GM18505 (cell line): ENCODE measurements around the gene TEX29.

Source experiments
- ATAC-seq: cut with Tn5 transposase; IDR thresholded peaks from one replicate; pipeline ENCODE4 v1.9.1; 2021; ENCODE audit not compliant: unreplicated experiment
- POLR2A ChIP-seq: IDR thresholded peaks from 4 replicates; pipeline ENCODE4 v1.6.1; 2011; ENCODE audit warnings: borderline replicate concordance; ENCODE audit not compliant: insufficient read depth, insufficient read length; ENCODE audit errors: extremely low read depth

TEX29 gene

DNA sequence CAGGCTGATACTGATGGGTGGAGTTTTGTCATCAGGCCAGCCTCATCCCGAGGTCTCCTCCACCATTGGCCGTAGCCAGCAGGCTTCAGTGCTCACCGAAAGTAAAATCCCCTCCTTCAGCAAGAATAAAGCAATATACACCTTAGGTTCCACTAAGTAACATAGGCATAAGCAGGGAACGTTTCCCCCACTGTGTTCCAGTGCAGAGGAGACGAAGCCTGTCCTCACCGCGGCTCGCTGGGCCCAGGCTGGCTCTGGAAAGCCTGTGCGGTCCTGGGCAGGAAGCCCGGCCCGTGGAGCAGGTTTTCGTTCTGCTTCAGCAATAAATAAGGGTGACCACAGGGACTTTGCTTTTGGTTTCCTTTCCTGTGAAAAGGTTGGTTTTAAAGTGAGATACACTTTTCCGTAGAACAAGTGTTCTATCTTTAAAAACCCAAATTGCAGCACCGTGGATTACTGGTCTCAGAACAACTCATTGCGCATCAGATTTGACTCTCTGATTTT is 16.3 kb upstream of the TEX29 start:
- TF ChIP-seq POLR2A = no peak
- peak; percentile 90 for ATAC-seq

DNA sequence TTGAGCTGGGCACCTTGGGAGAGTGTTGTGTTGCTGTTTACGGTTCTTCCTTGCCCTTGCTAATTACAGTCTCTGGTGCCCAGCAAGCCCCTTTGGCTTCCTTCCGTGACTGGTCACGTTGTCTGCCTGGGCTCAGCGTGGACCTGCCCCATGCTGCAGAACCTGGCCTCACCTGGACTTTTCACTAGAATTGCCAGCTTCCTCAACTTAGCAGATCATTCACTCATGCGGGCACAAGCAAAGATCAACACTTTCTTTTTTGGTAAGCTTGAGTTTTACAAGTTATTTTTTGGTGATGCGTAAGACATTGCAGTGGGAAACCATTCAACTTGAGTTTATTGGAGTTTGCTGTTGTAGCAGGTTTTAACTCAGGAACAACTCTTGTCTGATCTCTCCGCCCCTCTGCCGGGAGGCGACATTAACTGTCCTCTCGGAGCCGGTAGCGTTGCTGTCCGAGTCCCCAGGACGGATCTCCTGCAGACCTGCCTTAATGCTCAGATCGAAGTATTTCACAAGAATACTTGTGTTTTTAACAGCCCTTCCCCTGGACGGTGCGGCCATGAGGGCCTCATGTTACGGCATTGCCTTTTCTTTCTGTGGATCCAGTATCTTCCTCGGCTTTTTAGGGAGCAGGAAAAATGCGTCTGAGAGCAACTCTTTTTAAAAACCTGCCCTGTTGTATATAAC is 15.7 kb upstream of the TEX29 start:
- no peak for ATAC-seq
- no peak for TF ChIP-seq POLR2A

DNA sequence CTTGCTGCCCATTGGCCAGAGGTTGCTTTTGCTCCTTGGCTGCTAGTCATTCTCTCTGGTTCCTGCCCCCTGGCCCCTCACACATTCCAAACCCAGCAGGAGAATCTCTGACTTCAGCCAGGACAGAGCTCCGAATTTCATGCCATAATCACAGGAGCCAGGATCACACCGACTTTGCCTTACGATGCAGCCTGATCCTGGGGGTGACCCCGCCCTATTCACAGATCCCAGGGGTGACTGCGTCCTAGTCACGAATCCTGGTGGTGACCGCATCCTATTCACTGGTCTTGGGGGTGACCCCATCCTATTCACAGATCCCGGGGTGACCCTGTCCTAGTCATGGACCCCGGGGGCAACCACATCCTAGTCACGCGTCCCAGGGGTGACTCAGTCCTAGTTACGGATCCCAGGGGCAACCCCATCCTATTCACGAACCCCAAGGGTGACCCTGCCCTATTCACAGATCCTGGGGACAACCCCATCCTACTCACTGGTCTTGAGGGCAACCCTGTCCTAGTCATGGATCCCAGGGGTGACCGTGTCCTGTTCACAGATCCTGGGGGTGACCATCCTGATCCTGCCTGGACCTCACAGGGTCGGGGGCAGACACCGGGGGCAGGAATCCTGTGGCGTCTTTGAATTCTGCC is 7.4 kb upstream of the TEX29 start:
- no peak for ATAC-seq
- TF ChIP-seq POLR2A = no peak

DNA sequence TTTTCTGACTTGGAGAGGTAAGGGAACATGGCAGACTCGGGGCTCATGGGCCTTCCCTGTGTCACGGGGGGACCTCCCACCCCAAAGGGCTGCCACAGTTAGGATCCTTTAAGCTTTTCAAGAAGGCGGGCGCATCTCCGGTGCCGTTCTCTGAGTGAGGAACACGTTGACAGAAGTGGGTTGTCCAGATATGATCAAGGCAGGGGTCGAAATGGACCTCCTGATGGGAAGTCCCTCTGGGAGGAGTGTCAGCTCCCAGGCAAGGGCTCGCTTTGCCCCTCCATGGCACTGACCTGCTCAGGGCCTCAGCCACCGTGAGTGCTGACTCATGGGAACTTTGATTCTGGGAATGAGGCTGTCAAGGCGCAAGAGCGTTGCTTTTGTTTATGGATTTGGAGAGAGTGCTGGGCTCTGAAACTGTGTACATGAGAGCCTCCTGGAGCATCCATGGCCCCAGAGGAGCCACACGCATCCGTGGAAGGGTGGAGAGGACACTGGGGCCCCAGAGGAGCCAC is 6.5 kb upstream of the TEX29 start:
- no peak for TF ChIP-seq POLR2A
- ATAC-seq = no peak

DNA sequence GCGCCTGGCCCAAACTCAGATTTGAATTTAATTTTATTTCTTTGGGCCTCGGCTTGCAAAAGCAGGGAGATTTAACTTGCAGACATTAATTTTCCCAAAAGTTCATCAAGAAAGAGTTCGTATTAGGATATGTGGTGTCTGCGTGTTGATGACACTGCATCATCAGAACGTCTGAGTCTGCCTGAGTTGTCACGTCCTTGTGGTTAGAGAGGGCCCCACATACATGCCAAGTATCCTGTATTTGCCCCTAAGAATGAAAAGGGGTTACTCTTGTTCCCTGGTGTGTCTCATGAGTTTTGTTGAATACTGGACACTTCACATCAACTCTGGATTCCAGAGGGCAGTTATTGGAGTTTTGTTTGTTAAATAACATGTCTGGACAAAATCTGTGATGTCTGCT is 5.6 kb upstream of the TEX29 start:
- no peak for TF ChIP-seq POLR2A
- ATAC-seq = no peak

GRCh38 chr13:111315347-111315995 is 5.0 kb upstream of the TEX29 start:
- ATAC-seq = no peak
- no peak for TF ChIP-seq POLR2A

- no peak for ATAC-seq
- TF ChIP-seq POLR2A = no peak
Observed at GRCh38 chr13:111316161-111316730, 4.2 kb upstream of the TEX29 start.

GRCh38 chr13:111317042-111317550 is 3.3 kb upstream of the TEX29 start:
- ATAC-seq = no peak
- TF ChIP-seq POLR2A = no peak

DNA sequence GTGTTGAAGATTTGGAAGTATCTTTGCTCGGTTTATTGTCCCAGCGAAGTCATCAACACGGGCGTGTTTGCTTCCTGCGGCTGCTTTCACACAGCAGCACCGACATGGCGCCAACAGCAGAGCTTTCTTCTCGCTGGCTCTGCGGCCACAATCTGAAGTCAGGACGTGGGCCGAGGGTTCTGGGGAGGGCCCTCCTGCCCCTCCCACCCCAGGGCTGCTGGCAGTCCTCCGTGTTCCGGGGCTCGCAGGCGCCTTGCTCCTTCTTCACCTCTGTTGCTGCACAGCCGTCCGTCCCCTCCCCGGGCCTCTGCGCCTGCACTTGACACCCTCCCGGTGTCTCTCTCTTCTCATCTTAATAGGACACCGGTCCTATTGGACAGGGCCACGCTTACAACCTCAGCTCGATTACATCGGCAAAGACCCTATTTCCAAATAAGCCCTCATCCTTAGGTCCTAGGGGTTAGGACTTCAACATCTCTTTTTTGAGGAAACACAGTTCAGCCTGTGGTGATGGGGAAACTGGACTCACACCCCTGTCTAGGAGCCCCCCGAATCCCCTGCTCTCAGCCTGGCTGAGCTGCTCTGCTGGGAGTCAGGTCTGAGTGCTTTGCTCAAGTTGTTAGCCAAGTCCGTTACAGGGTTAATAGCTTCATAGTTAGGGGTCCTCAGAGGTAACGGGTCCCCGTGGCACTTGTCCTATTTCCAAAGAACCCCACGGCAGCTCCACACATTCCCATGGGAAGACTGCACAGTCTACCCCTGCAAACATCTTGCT is 2.7 kb upstream of the TEX29 start:
- ATAC-seq = no peak
- no peak for TF ChIP-seq POLR2A

- ATAC-seq = no peak
- TF ChIP-seq POLR2A = no peak
Observed at GRCh38 chr13:111318386-111318785, 2.1 kb upstream of the TEX29 start.

DNA sequence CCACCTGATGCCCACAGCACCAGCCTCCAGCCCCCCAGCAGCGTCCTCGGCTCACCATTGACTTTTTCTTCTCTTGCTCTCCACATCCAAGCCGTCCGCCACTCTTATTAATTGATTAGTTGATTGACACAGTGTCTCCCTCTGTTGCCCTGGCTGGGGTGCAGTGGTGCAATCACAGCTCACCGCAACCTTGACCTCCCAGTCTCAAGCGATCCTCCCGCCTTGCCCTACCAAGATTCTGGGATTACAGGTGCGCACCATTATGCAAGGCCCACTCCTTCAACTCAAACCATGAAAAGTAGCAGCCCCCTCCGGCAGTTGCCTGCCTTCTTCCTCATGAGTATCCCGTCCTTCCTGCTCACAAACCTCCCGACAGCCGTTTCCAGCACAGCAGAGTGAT is 921 bp upstream of the TEX29 start:
- ATAC-seq = no peak
- no peak for TF ChIP-seq POLR2A
